HCT116 (cell line): ENCODE results near the gene MIB2. TPM values are rescaled to one million over a fixed set of nuclear protein-coding genes. Genes with fewer than 3 reads are reported as not detected.

Experiments used
- ATAC-seq: fragments of 200-7000 bp; cut with Tn5 transposase; 2 replicates; pipeline ENCODE4 v1.9.1; 2020; ENCODE audit warnings: mild to moderate bottlenecking, moderate library complexity
- BruUV-seq: library from RNA; stranded (reverse); fragments of 400-500 nt; replicated peaks from 2 replicates; lab custom pipeline; 2021; lab: Mats Ljungman, UMichigan
- CTCF ChIA-PET: fragments of 300-600 bp; sonication (Branson Sonifier 250); formaldehyde crosslinking; loops from one replicate; lab custom pipeline; 2021; ENCODE audit warnings: antibody characterized with exemption; lab: Charles Lee
- POLR2A ChIA-PET: fragments of 300-600, 350-600 bp; sonication (Branson Sonifier 250); formaldehyde crosslinking; loops from one replicate; lab custom pipeline; 2021; ENCODE audit warnings: antibody characterized with exemption; lab: Charles Lee
- RAD21 ChIA-PET, 2 experiments: fragments of 300-600 bp; sonication (Branson Sonifier 250); formaldehyde crosslinking; loops; one replicate each; lab custom pipeline; 2023; ENCODE audit warnings: low total read pairs in 2 of 2; ENCODE audit not compliant: uncharacterized antibody in 2 of 2, unreplicated experiment in 2 of 2, low non-redundant PET in 1 of 2; lab: Charles Lee
- DNase-seq: peaks from one replicate; pipeline ENCODE4 v3.0.0-alpha.2; 2010; ENCODE audit warnings: low read depth, low spot score
- H2AFZ ChIP-seq: fragments of 200-600 bp; shearing (Covaris generic), sonication (generic); 2 replicates; pipeline ENCODE4 v1.6.1; 2017; ENCODE audit warnings: low read depth, mixed run types, mixed read lengths, antibody characterized with exemption, low read length; ENCODE audit not compliant: poor library complexity, severe bottlenecking
- H3K27ac ChIP-seq: 2 replicates; pipeline ENCODE4 v1.5.1; 2012; ENCODE audit warnings: low read depth, low read length
- H3K27me3 ChIP-seq: fragments of 200-600 bp; sonication (generic); 2 replicates; pipeline ENCODE4 v1.6.1; 2016; ENCODE audit warnings: mixed run types, low read length, mixed read lengths; ENCODE audit not compliant: insufficient read depth
- H3K36me3 ChIP-seq, 2 experiments: fragments of 200-500 bp in 1 of 2; fragments of 200-600 bp in 1 of 2; sonication (Bioruptor generic) in 1 of 2; sonication (generic) in 1 of 2; 2 replicates each; pipeline versions ENCODE4 v1.5.1 to v1.6.1; 2014 to 2016; ENCODE audit warnings: low read length in 2 of 2, inconsistent platforms in 1 of 2, mixed read lengths in 1 of 2, mixed run types in 1 of 2; ENCODE audit not compliant: insufficient read depth in 2 of 2, control insufficient read depth in 1 of 2
- H3K4me1 ChIP-seq, 2 experiments: fragments of 200-600 bp in 1 of 2; sonication (generic) in 1 of 2; 2 replicates each; pipeline versions ENCODE4 v1.5.1 to v1.6.1; 2012 to 2017; ENCODE audit warnings: low read length in 2 of 2, inconsistent platforms in 1 of 2, mild to moderate bottlenecking in 1 of 2, mixed read lengths in 1 of 2, mixed run types in 1 of 2, moderate library complexity in 1 of 2; ENCODE audit not compliant: insufficient read depth in 2 of 2, control insufficient read depth in 1 of 2
- H3K4me2 ChIP-seq: fragments of 200-600 bp; sonication (generic); 2 replicates; pipeline ENCODE4 v1.6.1; 2017; ENCODE audit warnings: mixed run types, low read length, mixed read lengths
- H3K4me3 ChIP-seq, 2 experiments: fragments of 200-600 bp in 1 of 2; sonication (generic) in 1 of 2; replicated peaks in 1 of 2; 2 replicates each; pipeline ENCODE4 v1.5.1; 2011 to 2016; ENCODE audit warnings: low read length in 2 of 2, control low read depth in 1 of 2, low read depth in 1 of 2, mild to moderate bottlenecking in 1 of 2, mixed read lengths in 1 of 2, mixed run types in 1 of 2
- H3K79me2 ChIP-seq: fragments of 200-600 bp; sonication (generic); 2 replicates; pipeline ENCODE4 v1.6.1; 2017; ENCODE audit warnings: mild to moderate bottlenecking, mixed run types, low read length, moderate library complexity, mixed read lengths; ENCODE audit not compliant: insufficient read depth
- H3K9ac ChIP-seq: fragments of 200-600 bp; sonication (generic); 2 replicates; pipeline ENCODE4 v1.6.1; 2016; ENCODE audit warnings: low read length, mixed read lengths
- H3K9me2 ChIP-seq: fragments of 200-600 bp; sonication (generic), shearing (Covaris generic); 2 replicates; pipeline ENCODE4 v1.6.1; 2017; ENCODE audit warnings: mixed run types, mild to moderate bottlenecking, moderate library complexity; ENCODE audit not compliant: insufficient read depth
- H3K9me3 ChIP-seq, 2 experiments: fragments of 200-500 bp in 1 of 2; fragments of 200-600 bp in 1 of 2; sonication (Bioruptor generic) in 1 of 2; sonication (generic) in 1 of 2; 2 replicates each; pipeline ENCODE4 v1.6.1; 2014 to 2017; ENCODE audit warnings: low read length in 2 of 2, mixed read lengths in 2 of 2, inconsistent platforms in 1 of 2, low read depth in 1 of 2, mild to moderate bottlenecking in 1 of 2, mixed run types in 1 of 2, moderate library complexity in 1 of 2; ENCODE audit not compliant: control insufficient read depth in 1 of 2, insufficient read depth in 1 of 2
- H4K20me1 ChIP-seq: fragments of 200-600 bp; sonication (generic), shearing (Covaris generic); 2 replicates; pipeline ENCODE4 v1.6.1; 2017; ENCODE audit warnings: mixed run types, mild to moderate bottlenecking, moderate library complexity; ENCODE audit not compliant: insufficient read depth
- ATF3 ChIP-seq: IDR thresholded peaks from 2 replicates; pipeline ENCODE4 v1.6.1; 2012
- CBX3 ChIP-seq: IDR thresholded peaks from 2 replicates; pipeline ENCODE4 v1.6.1; 2012; ENCODE audit warnings: low read depth
- CEBPB ChIP-seq: IDR thresholded peaks from 2 replicates; pipeline ENCODE4 v1.6.1; 2012; ENCODE audit warnings: low read depth
- CTCF ChIP-seq, 3 experiments: fragments of 200-600 bp in 1 of 3; sonication (generic) in 1 of 3; IDR thresholded peaks in 2 of 3; conservative IDR thresholded peaks in 1 of 3; 2 replicates each; pipeline ENCODE4 v1.5.1; 2012 to 2017; ENCODE audit warnings: low read depth in 2 of 3, low read length in 2 of 3, antibody characterized with exemption in 1 of 3, borderline replicate concordance in 1 of 3, control low read depth in 1 of 3, mild to moderate bottlenecking in 1 of 3, mixed read lengths in 1 of 3, mixed run types in 1 of 3, moderate library complexity in 1 of 3; ENCODE audit not compliant: insufficient read depth in 1 of 3
- EZH2phosphoT487 ChIP-seq: fragments of 200-600 bp; IDR thresholded peaks from 2 replicates; pipeline ENCODE4 v1.6.1; 2018; ENCODE audit warnings: antibody characterized with exemption, borderline replicate concordance
- FOSL1 ChIP-seq: IDR thresholded peaks from 2 replicates; pipeline ENCODE4 v1.6.1; 2012; ENCODE audit warnings: low read depth
- POLR2A ChIP-seq: IDR thresholded peaks from 2 replicates; pipeline ENCODE4 v1.7.0; 2011; ENCODE audit warnings: borderline replicate concordance; ENCODE audit not compliant: insufficient read depth, insufficient read length; ENCODE audit errors: extremely low read depth
- POLR2AphosphoS5 ChIP-seq: IDR thresholded peaks from 2 replicates; pipeline ENCODE4 v1.6.1; 2011; ENCODE audit warnings: mild to moderate bottlenecking, low read depth, low read length, moderate library complexity
- REST ChIP-seq: IDR thresholded peaks from 2 replicates; pipeline ENCODE4 v1.6.1; 2012; ENCODE audit warnings: low read depth
- SIN3A ChIP-seq: IDR thresholded peaks from 2 replicates; pipeline ENCODE4 v1.6.1; 2012; ENCODE audit warnings: low read depth
- SP1 ChIP-seq: IDR thresholded peaks from 2 replicates; pipeline ENCODE4 v1.6.1; 2012; ENCODE audit warnings: low read depth
- TCF7L2 ChIP-seq: IDR thresholded peaks from 2 replicates; pipeline ENCODE4 v1.7.0; 2011; ENCODE audit warnings: borderline replicate concordance, inconsistent platforms; ENCODE audit not compliant: insufficient read depth, insufficient read length; ENCODE audit errors: extremely low read depth
- YY1 ChIP-seq: IDR thresholded peaks from 2 replicates; pipeline ENCODE4 v1.6.1; 2011; ENCODE audit warnings: low read length, low read depth, moderate library complexity, mild to moderate bottlenecking; ENCODE audit not compliant: insufficient replicate concordance; ENCODE audit errors: extremely low read depth
- ZFX ChIP-seq: fragments of 450-650 bp; IDR thresholded peaks from 2 replicates; pipeline ENCODE4 v1.6.1; 2017
- ZNF274 ChIP-seq: fragments of 200-500 bp; sonication (Bioruptor generic); IDR thresholded peaks from 2 replicates; pipeline ENCODE4 v1.6.1; 2014; ENCODE audit warnings: mild to moderate bottlenecking, low read depth, low read length, inconsistent platforms
- intact Hi-C: fragments of 100-400 bp; cut with micrococcal nuclease; formaldehyde crosslinking; loops from 2 replicates; pipeline ENCODE4 v1.10.0; 2022
- total RNA-seq: library from RNA; stranded (reverse); gene quantifications from one replicate; pipeline ENCODE4 v1.2.1, GENCODE V29; 2021; ENCODE audit not compliant: unreplicated experiment

MIB2 gene
- total RNA-seq, 1 experiment from 2014 or later = 194 TPM

GRCh38 chr1:1610796-1611195 is 4.5 kb upstream of the MIB2 start:
- Histone ChIP-seq H4K20me1 (0 out of 2 replicates have a peak, but pooled peaks cover 3% of the 10 kb centered on the region), H3K9me2 (no peaks in the 10 kb centered on the region), H3K9ac (no peak overlapping the region), H3K4me1 (peaks cover 3 to 11% of the 10 kb centered on the region in 2 experiments; a peak in 3 of 4 replicates), H2AFZ (no peak overlapping the region), H3K4me3 (no peak overlapping the region), H3K27me3 (no peaks in the 10 kb centered on the region), H3K9me3 (no peaks in the 10 kb centered on the region), H3K79me2 (peaks cover 9% of the 10 kb centered on the region; the same call in 1 of the 2 replicates), H3K36me3 (no peaks in the 10 kb centered on the region), H3K4me2 (no peak overlapping the region), H3K27ac (no peak overlapping the region)
- no peak for TF ChIP-seq POLR2A
- no peak for TF ChIP-seq REST
- no peak for TF ChIP-seq FOSL1
- no peak for TF ChIP-seq YY1
- TF ChIP-seq SP1 = no peak
- no peak for TF ChIP-seq TCF7L2
- ChIA-PET POLR2A (no interaction called here), CTCF (no interaction called here), RAD21 (no interaction called here)
- DNase-seq = no peak
- no peak for ATAC-seq
- intact Hi-C loops = loop anchor here (10.0 kb wide), 1 partner anchor 266 kb away; the partner anchor contains the start of gene DVL1
- BruUV-seq = no TSS peak

GRCh38 chr1:1612104-1612400 is 3.2 kb upstream of the MIB2 start:
- Histone ChIP-seq H3K36me3 (no peaks in the 10 kb centered on the region), H3K4me2 (no peak overlapping the region), H3K9me3 (no peaks in the 10 kb centered on the region), H4K20me1 (0 out of 2 replicates have a peak, but pooled peaks cover 3% of the 10 kb centered on the region), H3K9me2 (no peaks in the 10 kb centered on the region), H3K4me1 (peaks cover 7 to 19% of the 10 kb centered on the region in 2 experiments; a peak in 3 of 4 replicates), H3K4me3 (no peak overlapping the region), H3K9ac (no peak overlapping the region), H3K79me2 (peaks cover 9% of the 10 kb centered on the region; the same call in 1 of the 2 replicates), H2AFZ (no peak overlapping the region), H3K27ac (no peak overlapping the region), H3K27me3 (no peaks in the 10 kb centered on the region)
- ChIA-PET CTCF (no interaction called here), POLR2A (no interaction called here), RAD21 (no interaction called here)
- DNase-seq = no peak
- intact Hi-C loops = loop anchor here (10.0 kb wide), 1 partner anchor 267 kb away; the partner anchor contains the start of gene DVL1
- BruUV-seq = no TSS peak
- ATAC-seq = no peak
- TF ChIP-seq CBX3 (no peak), CEBPB (no peak), POLR2AphosphoS5 (no peak), CTCF (IDR thresholded peaks at IDR 0.05 in 2 of 3, conservative IDR thresholded peaks at IDR 0.05 in 1 of 3; ENCODE audit: borderline replicate concordance in 1 of 3, insufficient read depth in 1 of 3, low read depth in 2 of 3, low read length in 2 of 3) (no peak), POLR2A (no peak), YY1 (no peak), SIN3A (no peak), TCF7L2 (no peak), ATF3 (no peak), ZFX (no peak), ZNF274 (no peak), SP1 (no peak), EZH2phosphoT487 (no peak)
